SH-SY5Y (cell line): ENCODE data around the gene SLC7A6.

Experiments
- GATA2 ChIP-seq: IDR thresholded peaks from 2 replicates; pipeline ENCODE4 v1.6.1; 2011; ENCODE audit warnings: mild to moderate bottlenecking, low read depth, low read length
- GATA3 ChIP-seq: IDR thresholded peaks from 2 replicates; pipeline ENCODE4 v1.6.1; 2011; ENCODE audit warnings: low read depth, mild to moderate bottlenecking, low read length, moderate library complexity

SLC7A6 gene

DNA sequence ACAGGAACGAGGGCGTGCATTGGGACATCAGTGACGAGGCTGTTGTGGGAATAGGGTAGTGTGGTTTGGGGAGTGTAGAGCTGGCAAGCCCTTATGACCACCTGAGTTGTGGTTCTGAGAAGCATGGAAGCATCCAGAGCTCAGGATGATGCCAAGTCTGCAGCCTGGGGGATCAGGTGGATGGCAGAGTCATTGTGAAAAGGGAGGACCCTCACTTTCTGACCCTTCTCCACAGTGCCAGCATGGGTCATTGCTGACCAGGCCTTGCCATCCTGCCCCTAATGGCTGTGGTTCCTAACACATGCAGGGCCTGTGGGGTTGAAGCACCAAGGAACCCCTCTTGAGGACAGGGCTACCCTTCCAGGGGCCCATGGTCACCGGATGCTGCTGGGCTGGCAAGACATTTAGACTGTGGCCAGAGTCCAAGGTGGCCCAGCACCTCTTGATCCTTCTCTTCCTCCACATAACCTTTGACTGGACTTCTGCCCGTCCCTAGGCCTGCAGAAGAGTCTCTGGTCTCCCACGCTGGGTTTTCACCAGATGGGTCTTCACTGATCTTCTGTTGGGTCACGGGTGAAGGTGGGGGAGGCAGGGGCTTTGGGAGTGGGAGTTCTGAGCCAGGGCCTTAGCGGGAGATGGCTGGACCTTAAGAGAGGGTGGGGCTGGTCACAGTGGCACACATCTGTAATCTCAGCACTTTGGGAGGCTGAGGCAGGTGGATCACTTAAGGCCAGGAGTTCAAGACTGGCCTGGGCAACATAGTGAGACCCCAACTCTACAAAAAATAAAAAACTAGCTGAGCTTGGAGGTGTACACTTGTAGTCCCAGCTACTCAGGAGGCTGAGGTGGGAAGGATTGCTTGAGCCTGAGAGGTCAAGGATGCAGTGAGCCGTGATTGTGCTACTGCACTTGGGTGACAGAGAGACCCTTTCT, 21.1 kb upstream of the SLC7A6 start:
- TF ChIP-seq GATA2: no peak
- TF ChIP-seq GATA3: no peak

DNA sequence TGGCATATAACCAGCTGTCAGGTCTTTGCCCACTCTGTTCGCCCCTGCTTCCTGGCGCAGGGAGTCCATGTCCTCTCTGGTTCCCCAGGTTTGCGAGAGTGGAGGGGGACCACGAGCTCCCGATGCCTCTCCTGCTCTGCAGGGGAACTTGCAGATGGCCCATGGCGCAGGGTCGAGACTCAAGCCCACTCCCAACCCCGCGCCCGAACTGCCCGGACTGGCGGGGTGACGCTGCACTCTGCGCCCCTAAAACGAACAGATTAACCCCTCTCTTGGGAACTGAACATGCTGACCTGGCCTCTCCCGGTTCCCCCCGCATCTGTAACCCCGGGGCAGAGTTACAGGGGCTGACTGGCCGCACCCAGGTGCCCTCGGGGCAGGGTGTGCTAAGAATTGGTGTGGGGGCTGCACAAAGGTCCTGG, 19.8 kb upstream of the SLC7A6 start:
- TF ChIP-seq GATA3: no peak

DNA sequence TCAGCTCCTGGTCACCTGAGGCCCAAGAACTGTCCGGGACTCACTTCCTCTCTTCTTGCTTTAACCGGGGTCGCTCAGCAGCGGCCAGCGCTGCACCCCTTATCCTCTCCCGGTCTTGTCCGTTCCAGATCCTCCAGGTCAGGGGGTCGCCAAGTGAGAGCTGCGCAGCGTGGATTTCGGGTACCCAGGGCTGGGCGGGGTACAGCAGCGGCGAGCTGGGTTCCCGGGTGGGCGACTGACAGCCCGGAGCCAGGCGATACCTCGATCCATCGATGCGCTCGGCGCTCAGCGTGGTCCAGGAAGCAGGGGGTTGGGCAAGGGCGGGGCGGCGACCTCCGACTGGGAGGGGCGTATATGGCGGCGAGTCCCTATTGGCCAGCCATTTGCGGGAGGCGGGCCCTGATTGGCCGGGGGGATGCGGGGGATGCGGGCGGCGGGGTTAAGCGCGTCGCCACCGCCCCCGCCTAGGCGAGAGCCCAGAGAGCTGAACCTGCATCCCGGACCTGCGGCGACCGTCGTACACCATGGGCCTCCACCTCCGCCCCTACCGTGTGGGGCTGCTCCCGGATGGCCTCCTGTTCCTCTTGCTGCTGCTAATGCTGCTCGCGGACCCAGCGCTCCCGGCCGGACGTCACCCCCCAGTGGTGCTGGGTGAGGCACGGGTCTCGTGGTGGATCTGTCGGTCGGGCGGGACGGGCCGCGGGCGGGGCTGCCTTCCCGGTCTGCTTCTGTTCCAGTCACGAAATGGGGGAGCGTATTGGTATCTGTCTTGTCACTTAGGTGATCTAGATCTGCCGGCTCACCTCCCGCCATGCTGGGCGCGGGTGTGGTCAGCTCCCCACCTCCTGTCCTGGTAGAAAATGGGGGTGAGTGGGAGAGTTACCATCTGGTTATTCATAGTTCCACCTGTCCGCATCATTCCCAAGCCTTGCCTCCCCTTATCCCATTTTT, 19.1 kb upstream of the SLC7A6 start, which contains the start of gene PLA2G15:
Gene PLA2G15 (plus strand): TSS at position 471 of the 951 bp plus-strand sequence. CDS start 54 bp downstream, at position 525.
- TF ChIP-seq GATA2: no peak

DNA sequence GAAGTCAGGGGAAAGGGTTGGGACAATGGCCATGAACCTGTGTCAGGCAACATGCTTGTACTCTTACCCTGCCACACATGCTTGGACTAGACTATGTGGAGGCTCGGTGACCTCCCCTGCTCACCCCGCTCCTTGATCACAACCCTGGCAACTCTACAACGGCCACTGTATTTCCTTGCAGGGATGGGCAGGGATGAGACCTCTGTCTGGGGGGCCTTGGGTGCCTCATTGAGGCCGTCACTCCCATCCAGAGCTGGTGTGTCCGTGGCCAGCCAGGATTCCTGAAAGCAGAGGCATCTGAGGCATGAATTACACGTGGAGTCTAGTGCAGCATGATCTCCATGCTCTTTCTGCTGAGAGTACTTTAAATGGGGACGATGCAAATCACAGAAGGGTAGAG, 18.2 kb upstream of the SLC7A6 start:
- TF ChIP-seq GATA2 (no peak), GATA3 (no peak)

DNA sequence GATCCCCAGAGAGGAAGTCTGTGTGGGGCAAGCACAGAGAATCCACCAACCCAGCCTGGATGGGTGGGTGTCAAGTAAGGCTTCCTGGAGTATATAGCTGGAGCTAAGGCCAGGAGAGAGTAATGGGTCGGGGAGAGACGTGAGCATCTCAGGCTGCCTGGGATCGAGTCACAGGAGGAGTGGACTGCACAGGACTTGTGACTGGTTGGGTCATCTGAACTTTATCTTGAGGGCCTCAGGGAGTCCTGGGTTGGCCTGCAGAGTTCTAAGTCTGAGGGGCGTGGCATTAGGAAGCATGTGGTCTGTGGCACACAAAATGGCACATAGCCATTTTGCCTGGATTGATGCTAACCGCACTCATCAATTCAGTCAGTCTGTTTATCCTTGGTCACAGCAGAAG, 17.7 kb upstream of the SLC7A6 start:
- TF ChIP-seq GATA3 (no peak), GATA2 (no peak)

DNA sequence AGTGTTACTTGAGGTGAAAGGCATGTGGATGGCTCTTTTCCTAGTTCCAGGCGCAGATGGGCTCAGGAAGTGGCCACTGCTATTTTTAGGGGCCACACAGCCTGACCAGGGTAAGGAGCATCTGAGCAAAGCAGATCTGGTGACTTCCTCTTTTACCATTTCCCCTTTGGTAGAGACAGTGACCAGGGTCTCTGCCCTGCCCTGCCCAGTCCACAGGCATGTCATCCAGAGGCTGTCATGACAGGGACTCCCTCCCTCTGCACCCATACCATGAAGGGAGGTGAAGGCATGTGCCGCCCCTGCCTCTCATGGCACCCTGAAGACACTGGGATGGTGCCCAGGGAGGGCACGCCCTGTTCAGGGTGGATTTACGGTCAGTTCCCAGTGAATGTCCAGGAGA, 16.9 kb upstream of the SLC7A6 start:
- TF ChIP-seq GATA2: no peak
- no peak for TF ChIP-seq GATA3

DNA sequence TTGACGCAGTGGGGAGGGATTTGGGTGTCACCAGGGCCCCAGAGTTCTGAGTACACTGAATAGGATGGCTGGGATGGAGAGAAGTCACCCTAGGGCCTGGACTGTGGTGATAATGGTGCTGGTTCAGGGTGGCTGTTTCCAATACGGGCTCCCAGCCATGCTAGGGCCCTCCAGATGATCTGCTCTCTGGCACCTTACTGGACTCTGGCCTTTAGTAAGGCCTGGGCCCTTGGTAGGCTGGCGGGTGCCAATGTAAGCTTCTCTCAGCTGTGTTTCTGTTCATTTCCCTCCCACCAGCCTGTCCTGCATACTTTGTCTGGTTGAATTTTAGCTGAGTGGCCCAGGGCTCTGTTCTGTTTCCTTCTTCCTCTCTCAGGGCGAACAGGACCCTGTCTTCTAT, 16.4 kb upstream of the SLC7A6 start:
- TF ChIP-seq GATA3 (no peak), GATA2 (no peak)

DNA sequence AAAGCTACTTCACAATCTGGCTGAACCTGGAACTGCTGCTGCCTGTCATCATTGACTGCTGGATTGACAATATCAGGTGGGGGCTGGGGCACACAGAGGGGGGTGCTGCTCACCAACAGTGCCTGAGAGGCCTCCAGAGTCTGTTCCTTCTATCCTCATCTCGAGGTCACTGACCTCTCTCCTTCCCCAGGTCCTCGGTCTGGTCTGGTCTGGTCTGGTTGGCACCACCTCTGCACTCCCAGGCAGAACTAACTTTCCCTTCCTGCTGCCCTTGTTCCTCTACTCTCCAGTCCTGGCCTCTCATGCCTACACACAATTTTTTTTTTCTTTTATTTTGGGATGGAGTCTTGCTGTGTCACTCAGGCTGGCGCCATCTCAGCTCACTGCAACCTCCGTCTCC, 15.0 kb upstream of the SLC7A6 start:
- no peak for TF ChIP-seq GATA2
- TF ChIP-seq GATA3: no peak

DNA sequence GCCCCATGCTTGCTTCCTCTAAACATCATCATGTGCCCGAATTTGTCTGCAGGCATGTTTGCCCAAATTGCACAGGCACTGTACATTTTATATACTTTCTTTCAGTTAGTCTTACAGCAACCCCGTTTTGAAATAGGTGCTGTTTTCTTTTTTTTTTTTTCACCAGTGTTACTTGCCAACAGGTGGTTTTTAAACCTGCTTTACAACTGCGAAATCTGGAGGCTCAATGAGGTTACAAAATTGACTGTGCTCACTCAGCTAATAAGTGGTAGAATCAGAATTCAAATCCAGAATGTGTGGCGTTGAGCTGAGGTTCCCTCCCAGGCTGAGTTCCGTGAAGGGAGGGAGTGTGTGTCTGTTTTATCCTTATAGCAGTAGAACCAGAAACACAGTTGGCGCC, 13.4 kb upstream of the SLC7A6 start:
- TF ChIP-seq GATA2 (no peak), GATA3 (no peak)

DNA sequence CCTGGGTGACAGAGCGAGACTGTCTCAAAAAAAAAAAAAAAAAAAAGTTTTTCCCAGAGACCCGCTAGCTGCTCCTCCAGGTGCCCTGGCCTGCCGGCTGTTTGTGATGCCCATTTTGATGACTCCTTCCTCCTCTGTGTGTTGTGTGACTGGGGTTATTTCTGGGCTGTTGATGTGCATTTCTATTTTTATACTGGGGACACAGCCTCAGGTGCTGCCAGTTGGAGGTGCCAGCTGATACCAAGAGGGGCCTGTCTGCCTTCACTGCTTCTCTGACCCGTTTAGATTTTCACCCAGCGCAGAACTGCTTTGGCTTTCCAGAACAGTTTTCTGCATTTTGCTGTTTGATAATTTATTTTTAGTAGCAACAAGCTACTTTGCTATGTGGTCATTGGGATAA, 12.5 kb upstream of the SLC7A6 start:
- TF ChIP-seq GATA3 (no peak), GATA2 (no peak)

DNA sequence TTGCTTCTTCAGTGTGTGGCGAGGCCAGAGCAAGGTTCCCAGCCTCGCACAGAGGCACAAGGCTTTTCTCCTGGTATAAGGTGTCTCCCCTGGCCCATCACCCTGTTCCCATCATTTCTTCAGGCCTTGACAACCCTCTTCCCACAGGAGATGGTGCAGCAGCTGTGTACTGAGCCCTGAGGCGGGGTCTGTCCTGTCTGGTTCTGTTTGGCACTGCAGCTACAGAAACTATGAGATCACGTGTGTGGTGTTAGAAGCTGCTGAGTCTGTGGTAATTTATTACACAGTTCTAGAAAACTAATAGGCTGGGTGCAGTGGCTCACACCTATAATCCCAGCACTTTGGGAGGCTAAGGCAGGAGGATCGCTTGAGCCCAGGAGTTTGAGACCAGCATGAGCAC, 11.9 kb upstream of the SLC7A6 start:
- TF ChIP-seq GATA3 (no peak), GATA2 (no peak)

DNA sequence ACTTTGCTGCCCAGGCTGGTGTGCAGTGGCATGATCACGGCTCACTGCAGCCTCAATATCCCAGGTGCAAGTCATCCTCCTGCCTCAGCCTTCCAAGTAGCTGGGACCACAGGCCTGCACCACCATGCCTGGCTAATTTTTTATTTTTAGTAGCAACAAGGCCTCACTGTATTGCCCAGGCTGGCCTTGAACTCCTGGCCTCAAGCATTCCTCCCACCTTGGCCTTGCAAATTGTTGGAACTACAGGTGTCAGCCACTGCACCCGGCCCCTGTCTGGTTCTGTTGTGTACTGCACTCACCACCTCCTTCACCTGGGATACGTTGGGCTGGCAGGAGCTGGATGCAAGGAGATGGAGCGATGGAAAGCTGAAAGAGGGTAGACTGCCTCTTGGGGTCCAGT, 10.6 kb upstream of the SLC7A6 start:
- TF ChIP-seq GATA2: no peak
- no peak for TF ChIP-seq GATA3

DNA sequence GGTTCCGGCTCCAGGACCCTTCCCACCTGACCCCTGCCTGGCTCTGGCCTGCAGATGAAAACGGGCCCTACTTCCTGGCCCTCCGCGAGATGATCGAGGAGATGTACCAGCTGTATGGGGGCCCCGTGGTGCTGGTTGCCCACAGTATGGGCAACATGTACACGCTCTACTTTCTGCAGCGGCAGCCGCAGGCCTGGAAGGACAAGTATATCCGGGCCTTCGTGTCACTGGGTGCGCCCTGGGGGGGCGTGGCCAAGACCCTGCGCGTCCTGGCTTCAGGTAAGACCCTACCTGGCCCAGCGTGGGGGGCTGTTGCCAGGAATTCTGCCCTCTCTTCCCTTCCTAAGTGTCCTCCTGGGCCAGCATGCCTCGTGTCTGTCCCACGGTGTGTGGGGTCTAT, 8.6 kb upstream of the SLC7A6 start:
- TF ChIP-seq GATA2: no peak
- no peak for TF ChIP-seq GATA3

DNA sequence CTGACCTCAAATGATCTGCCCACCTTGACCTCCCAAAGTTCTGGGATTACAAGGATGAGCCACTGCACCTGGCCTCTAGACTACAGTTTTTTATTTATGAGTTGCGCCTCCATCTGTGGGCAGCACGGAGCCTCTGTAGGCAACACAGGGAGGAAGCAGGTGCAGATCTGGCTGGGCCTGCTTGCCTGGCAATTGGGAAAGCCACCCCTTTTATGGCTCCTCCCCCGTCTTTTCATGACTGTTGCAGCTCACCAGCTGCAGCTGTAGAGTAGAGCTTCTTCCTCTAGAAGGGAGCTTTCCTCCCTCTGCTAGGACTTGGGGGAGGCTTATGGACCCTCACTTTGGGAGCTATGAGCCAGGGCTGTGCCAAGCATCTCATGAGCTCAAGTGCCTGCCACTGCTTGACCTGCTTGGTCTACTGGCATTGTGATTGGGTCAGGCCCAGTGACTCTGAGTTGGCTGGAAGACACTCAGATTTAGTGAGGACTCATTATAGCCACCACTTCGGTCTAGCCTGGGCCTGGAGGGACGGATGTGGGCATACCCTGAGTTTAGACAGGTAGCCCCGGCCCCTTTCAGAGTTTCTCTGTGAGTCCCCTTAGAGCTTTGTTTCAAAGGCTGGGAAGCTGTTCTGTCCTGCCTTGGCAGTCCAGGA, 6.9 kb upstream of the SLC7A6 start:
- TF ChIP-seq GATA2: no peak
